Ishikawa (cell line): ENCODE data around the gene AGBL5.

Experiments used
- CEBPB ChIP-seq: IDR thresholded peaks from 2 replicates; pipeline ENCODE4 v1.6.1; 2012
- CREB1 ChIP-seq: IDR thresholded peaks from 2 replicates; pipeline ENCODE4 v1.6.1; 2012; ENCODE audit warnings: low read depth
- EGR1 ChIP-seq: IDR thresholded peaks from 2 replicates; pipeline ENCODE4 v1.6.1; 2012
- EP300 ChIP-seq: IDR thresholded peaks from 2 replicates; pipeline ENCODE4 v1.6.1; 2012; ENCODE audit warnings: borderline replicate concordance
- FOXM1 ChIP-seq: IDR thresholded peaks from 2 replicates; pipeline ENCODE4 v1.6.1; 2012; ENCODE audit warnings: low read depth, borderline replicate concordance
- MAX ChIP-seq: IDR thresholded peaks from 2 replicates; pipeline ENCODE4 v1.6.1; 2012
- NFIC ChIP-seq: IDR thresholded peaks from 2 replicates; pipeline ENCODE4 v1.6.1; 2012
- RAD21 ChIP-seq: IDR thresholded peaks from 2 replicates; pipeline ENCODE4 v1.6.1; 2012; ENCODE audit warnings: low read depth
- REST ChIP-seq: IDR thresholded peaks from 2 replicates; pipeline ENCODE4 v1.6.1; 2012; ENCODE audit warnings: low read depth, mild to moderate bottlenecking
- TAF1 ChIP-seq: IDR thresholded peaks from 2 replicates; pipeline ENCODE4 v1.6.1; 2012; ENCODE audit warnings: low read depth, mild to moderate bottlenecking
- TCF12 ChIP-seq: IDR thresholded peaks from 2 replicates; pipeline ENCODE4 v1.6.1; 2012; ENCODE audit warnings: low read depth
- TEAD4 ChIP-seq: IDR thresholded peaks from 2 replicates; pipeline ENCODE4 v1.6.1; 2012
- USF1 ChIP-seq: IDR thresholded peaks from 2 replicates; pipeline ENCODE4 v1.6.1; 2012
- YY1 ChIP-seq: IDR thresholded peaks from 2 replicates; pipeline ENCODE4 v1.6.1; 2012; ENCODE audit warnings: low read depth
- ZBTB7A ChIP-seq: IDR thresholded peaks from 2 replicates; pipeline ENCODE4 v1.6.1; 2012; ENCODE audit warnings: low read depth

Gene AGBL5

GRCh38 chr2:27033253-27033852 lies 18.1 kb upstream of the AGBL5 start:
- TF ChIP-seq TCF12, result no peak
- no peak for TF ChIP-seq CEBPB
- TF ChIP-seq EGR1, result no peak
- 0 out of 2 replicates have a peak, but pooled peaks have one; percentile 2 for TF ChIP-seq REST
- no peak for TF ChIP-seq EP300
- no peak for TF ChIP-seq TEAD4

- TF ChIP-seq CEBPB (no peak), RAD21 (no peak), FOXM1 (no peak), EGR1 (no peak), MAX (no peak), ZBTB7A (no peak), USF1 (no peak), YY1 (no peak), TCF12 (no peak), TEAD4 (no peak), REST (no peak), CREB1 (no peak), TAF1 (no peak), NFIC (no peak), EP300 (no peak)
These were observed 13.5 kb upstream of the AGBL5 start for GRCh38 chr2:27038012-27038411.

GRCh38 chr2:27038631-27039339 lies 12.7 kb upstream of the AGBL5 start:
- TF ChIP-seq MAX, result no peak
- no peak for TF ChIP-seq ZBTB7A
- no peak for TF ChIP-seq USF1
- no peak for TF ChIP-seq TEAD4
- no peak for TF ChIP-seq CEBPB
- TF ChIP-seq RAD21, result no peak
- TF ChIP-seq EGR1, result no peak
- TF ChIP-seq EP300, result no peak
- TF ChIP-seq YY1, result no peak
- TF ChIP-seq TAF1, result no peak

- TF ChIP-seq TEAD4 (no peak), MAX (no peak)
These were observed 12.0 kb upstream of the AGBL5 start for GRCh38 chr2:27039426-27039825.

GRCh38 chr2:27039871-27040270 lies 11.6 kb upstream of the AGBL5 start:
- TF ChIP-seq TEAD4 (no peak), MAX (no peak), RAD21 (no peak)

GRCh38 chr2:27040282-27040681 lies 11.2 kb upstream of the AGBL5 start:
- TF ChIP-seq TAF1 (no peak), NFIC (no peak), MAX (no peak)
